IMR-90 (cell line): ENCODE measurements around the gene MED12L. TPM values are rescaled to one million over a fixed set of nuclear protein-coding genes. Genes with fewer than 3 reads are reported as not detected.

Source experiments
- ATAC-seq: fragments of 200-7000 bp; cut with Tn5 transposase; 2 replicates; pipeline ENCODE4 v1.9.1; 2020; ENCODE audit warnings: low read depth, mild to moderate bottlenecking, moderate library complexity
- BruUV-seq: library from RNA; stranded (reverse); fragments of 400-500 nt; replicated peaks from 2 replicates; lab custom pipeline; 2021; lab: Mats Ljungman, UMichigan
- CTCF ChIA-PET: fragments of 300-600 bp; formaldehyde crosslinking; extraction: SDS; loops from one replicate; lab custom pipeline; 2021; ENCODE audit warnings: antibody characterized with exemption; lab: Yijun Ruan, JAX
- POLR2A ChIA-PET: fragments of 300-600 bp; sonication (Branson Sonifier 250); formaldehyde crosslinking; loops from one replicate; lab custom pipeline; 2022; ENCODE audit warnings: antibody characterized with exemption; ENCODE audit not compliant: unreplicated experiment; lab: Charles Lee
- DNase-seq: peaks from one replicate; pipeline ENCODE4 v3.0.0; 2013
- H2AFZ ChIP-seq: replicated peaks from 2 replicates; pipeline ENCODE3; 2013; ENCODE audit warnings: low read length, mild to moderate bottlenecking; ENCODE audit not compliant: poor library complexity
- H2AK5ac ChIP-seq: 2 replicates; pipeline ENCODE4 v1.6.1; 2013; ENCODE audit warnings: low read depth, low read length, inconsistent platforms
- H2AK9ac ChIP-seq: replicated peaks from 2 replicates; pipeline ENCODE3; 2013; ENCODE audit warnings: mild to moderate bottlenecking, low read depth, low read length, moderate library complexity; ENCODE audit not compliant: poor library complexity
- H2BK120ac ChIP-seq: 2 replicates; pipeline ENCODE4 v1.6.1; 2013; ENCODE audit warnings: low read depth, low read length, inconsistent platforms
- H2BK15ac ChIP-seq: 3 replicates; pipeline ENCODE4 v1.6.1; 2013; ENCODE audit warnings: low read depth, low read length, inconsistent platforms
- H2BK20ac ChIP-seq: 2 replicates; pipeline ENCODE4 v1.6.1; 2013; ENCODE audit warnings: low read depth, mild to moderate bottlenecking, inconsistent platforms, low read length, moderate library complexity
- H2BK5ac ChIP-seq: 2 replicates; pipeline ENCODE4 v1.6.1; 2013; ENCODE audit warnings: mild to moderate bottlenecking, low read depth, low read length, inconsistent platforms; ENCODE audit not compliant: poor library complexity, severe bottlenecking
- H3K14ac ChIP-seq: replicated peaks from 2 replicates; pipeline ENCODE4 v1.6.1; 2013; ENCODE audit warnings: low read depth, low read length, inconsistent platforms
- H3K18ac ChIP-seq: 2 replicates; pipeline ENCODE4 v1.6.1; 2013; ENCODE audit warnings: low read depth, low read length, control low read depth
- H3K23ac ChIP-seq: 2 replicates; pipeline ENCODE4 v1.6.1; 2013; ENCODE audit warnings: low read depth, low read length, inconsistent platforms
- H3K27ac ChIP-seq: 2 replicates; pipeline ENCODE4 v1.5.1; 2013; ENCODE audit warnings: mild to moderate bottlenecking, control low read depth, low read length; ENCODE audit not compliant: insufficient read depth
- H3K27me3 ChIP-seq: 2 replicates; pipeline ENCODE4 v1.6.1; 2013; ENCODE audit warnings: low read length; ENCODE audit not compliant: control insufficient read depth, insufficient read depth
- H3K36me3 ChIP-seq: 2 replicates; pipeline ENCODE4 v1.6.1; 2013; ENCODE audit warnings: low read length, mixed read lengths; ENCODE audit not compliant: control insufficient read depth, insufficient read depth
- H3K4ac ChIP-seq: 2 replicates; pipeline ENCODE4 v1.6.1; 2013; ENCODE audit warnings: low read depth, low read length, inconsistent platforms
- H3K4me1 ChIP-seq: 2 replicates; pipeline ENCODE4 v1.6.1; 2013; ENCODE audit warnings: low read length, mixed read lengths; ENCODE audit not compliant: control insufficient read depth, insufficient read depth
- H3K4me2 ChIP-seq: 2 replicates; pipeline ENCODE4 v1.6.1; 2013; ENCODE audit warnings: low read depth, mild to moderate bottlenecking, control low read depth, low read length, moderate library complexity
- H3K4me3 ChIP-seq: 2 replicates; pipeline ENCODE4 v1.5.1; 2013; ENCODE audit warnings: low read depth, mild to moderate bottlenecking, control low read depth, low read length, moderate library complexity; ENCODE audit not compliant: insufficient read depth
- H3K56ac ChIP-seq: 2 replicates; pipeline ENCODE4 v1.6.1; 2013; ENCODE audit warnings: low read length, inconsistent platforms; ENCODE audit not compliant: insufficient read depth; ENCODE audit errors: extremely low read depth
- H3K79me1 ChIP-seq, 2 experiments: 2 replicates each; pipeline ENCODE4 v1.6.1; 2013; ENCODE audit warnings: low read length in 2 of 2, inconsistent platforms in 1 of 2, low read depth in 1 of 2
- H3K9ac ChIP-seq: 2 replicates; pipeline ENCODE4 v1.6.1; 2013; ENCODE audit warnings: low read depth, low read length, control low read depth
- H3K9me1 ChIP-seq: 2 replicates; pipeline ENCODE4 v1.6.1; 2013; ENCODE audit warnings: low read length, inconsistent platforms; ENCODE audit not compliant: insufficient read depth
- H3K9me3 ChIP-seq: 2 replicates; pipeline ENCODE4 v1.6.1; 2013; ENCODE audit warnings: low read length; ENCODE audit not compliant: control insufficient read depth, insufficient read depth
- H4K20me1 ChIP-seq: 2 replicates; pipeline ENCODE4 v1.6.1; 2013; ENCODE audit warnings: low read length, inconsistent platforms; ENCODE audit not compliant: insufficient read depth
- H4K5ac ChIP-seq: 2 replicates; pipeline ENCODE4 v1.6.1; 2013; ENCODE audit warnings: mild to moderate bottlenecking, low read depth, low read length, control low read depth
- H4K8ac ChIP-seq, 2 experiments: 2 replicates each; pipeline ENCODE4 v1.6.1; 2013; ENCODE audit warnings: low read depth in 2 of 2, low read length in 2 of 2, control low read depth in 1 of 2, inconsistent platforms in 1 of 2
- H4K91ac ChIP-seq: 2 replicates; pipeline ENCODE4 v1.6.1; 2013; ENCODE audit warnings: low read depth, low read length, inconsistent platforms; ENCODE audit not compliant: insufficient read depth
- FOS ChIP-seq: fragments of 150-350 bp; IDR thresholded peaks from 2 replicates; pipeline ENCODE4 v1.6.1; 2016; ENCODE audit warnings: low read depth, low read length
- MAFK ChIP-seq: IDR thresholded peaks from 2 replicates; pipeline ENCODE4 v1.6.1; 2012; ENCODE audit warnings: low read depth, low read length, improper control_type of control experiment
- MAZ ChIP-seq: IDR thresholded peaks from 2 replicates; pipeline ENCODE4 v1.6.1; 2012; ENCODE audit warnings: low read depth, mild to moderate bottlenecking, low read length, improper control_type of control experiment, moderate library complexity, borderline replicate concordance
- MXI1 ChIP-seq: IDR thresholded peaks from 2 replicates; pipeline ENCODE4 v1.6.1; 2012; ENCODE audit warnings: low read depth, mild to moderate bottlenecking, low read length, moderate library complexity, borderline replicate concordance
- SMC3 ChIP-seq: fragments of 150-350 bp; IDR thresholded peaks from 2 replicates; pipeline ENCODE4 v1.6.1; 2016; ENCODE audit warnings: low read depth, mild to moderate bottlenecking, antibody characterized with exemption, low read length, moderate library complexity
- WGBS, 2 experiments: methylation state at CpG; one replicate each; pipeline versions ENCODE4 v1.1.5 to v1.1.7; 2013; ENCODE audit warnings: missing lambda C conversion rate in 2 of 2; ENCODE audit not compliant: insufficient read length in 1 of 2; ENCODE audit errors: extremely low coverage in 2 of 2; 5-methylcytosine and 5-hydroxymethylcytosine counted together
- dilution Hi-C: fragments of 300-500 bp; cut with HindIII; formaldehyde crosslinking; loops from one replicate; pipeline ENCODE4 v1.14.3; 2018; ENCODE audit warnings: low sequenced_read_pairs; ENCODE audit not compliant: unreplicated experiment
- in situ Hi-C: fragments of 300-500 bp; cut with MboI; formaldehyde crosslinking; loops from 3 replicates; pipeline ENCODE4 v1.14.3; 2019; ENCODE audit warnings: low sequenced_read_pairs, inconsistent platforms, mixed read lengths
- intact Hi-C: fragments of 100-400 bp; cut with micrococcal nuclease; formaldehyde crosslinking; loops from 2 replicates; pipeline ENCODE4 v1.10.0; 2022
- polyA plus RNA-seq, 3 experiments: library from polyadenylated mRNA; depleted of rRNA; stranded (reverse); fragments of >200 nt; gene quantifications; 2 replicates each; pipeline ENCODE4 v1.2.3, GENCODE V29; 2012; ENCODE audit warnings: low replicate concordance in 1 of 3
- total RNA-seq: library from RNA; depleted of rRNA; stranded (reverse); fragments of >200 nt; gene quantifications from 2 replicates; pipeline ENCODE4 v1.2.3, GENCODE V29; 2012
- TF ChIP-seq, protein P1 (sequence below): conservative IDR thresholded peaks from 2 replicates; pipeline ENCODE4 v1.5.1; 2012; ENCODE audit warnings: mild to moderate bottlenecking, low read depth, low read length, improper control_type of control experiment

Gene MED12L
- total and polyA plus RNA-seq, 2 of the 4 experiments (the other 2 are of a cell fraction), result 0.05 to 0.18 TPM

DNA sequence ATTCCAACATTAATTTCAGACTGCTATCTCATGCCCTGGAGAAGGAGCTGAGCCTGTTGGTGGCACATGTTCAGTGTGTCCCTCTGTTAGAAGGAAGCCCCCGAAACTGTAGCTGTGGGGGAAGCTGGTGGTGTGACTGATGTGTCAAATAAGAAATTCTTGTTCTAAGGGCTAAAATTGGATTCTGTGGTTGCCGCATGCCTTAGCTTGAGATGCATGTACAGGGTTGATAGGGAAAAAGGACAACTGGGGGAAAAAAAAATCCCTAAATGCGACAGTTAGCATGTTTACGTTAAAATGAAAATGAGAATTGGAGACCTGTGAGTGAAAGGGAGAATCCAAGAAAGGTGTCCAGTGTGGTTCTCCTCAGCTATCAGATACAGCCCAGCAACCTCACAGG lies 58.6 kb downstream of the MED12L start:
- Histone ChIP-seq H3K9me1 (no peaks in the 10 kb centered on the region), H3K9me3 (no peaks in the 10 kb centered on the region), H2BK15ac (no peak overlapping the region), H3K23ac (no peak overlapping the region; the same call in 1 of the 2 replicates), H2BK120ac (no peak overlapping the region), H3K4me1 (peaks cover 2% of the 10 kb centered on the region; the same call in 1 of the 2 replicates), H3K27me3 (peaks cover 28% of the 10 kb centered on the region), H4K8ac (no peak overlapping the region), H2AK5ac (no peak overlapping the region), H3K27ac (no peak overlapping the region), H3K79me1 (no peaks in the 10 kb centered on the region), H3K9ac (no peak overlapping the region), H2AFZ (no peak overlapping the region), H4K91ac (no peak overlapping the region), H4K5ac (no peak overlapping the region), H3K56ac (no peak overlapping the region), H2BK20ac (no peak overlapping the region), H3K4me2 (no peak overlapping the region), H3K14ac (no peak overlapping the region), H4K20me1 (no peaks in the 10 kb centered on the region), H3K4me3 (no peak overlapping the region), H2AK9ac (no peak overlapping the region), H3K18ac (no peak overlapping the region), H3K4ac (no peak overlapping the region), H2BK5ac (no peak overlapping the region), H3K36me3 (no peaks in the 10 kb centered on the region)
- POLR2A ChIA-PET, result no interaction called here
- TF ChIP-seq MAFK (no peak), FOS (no peak), SMC3 (no peak), MAZ (no peak), MXI1 (no peak)
- TF ChIP-seq, protein P1, sequence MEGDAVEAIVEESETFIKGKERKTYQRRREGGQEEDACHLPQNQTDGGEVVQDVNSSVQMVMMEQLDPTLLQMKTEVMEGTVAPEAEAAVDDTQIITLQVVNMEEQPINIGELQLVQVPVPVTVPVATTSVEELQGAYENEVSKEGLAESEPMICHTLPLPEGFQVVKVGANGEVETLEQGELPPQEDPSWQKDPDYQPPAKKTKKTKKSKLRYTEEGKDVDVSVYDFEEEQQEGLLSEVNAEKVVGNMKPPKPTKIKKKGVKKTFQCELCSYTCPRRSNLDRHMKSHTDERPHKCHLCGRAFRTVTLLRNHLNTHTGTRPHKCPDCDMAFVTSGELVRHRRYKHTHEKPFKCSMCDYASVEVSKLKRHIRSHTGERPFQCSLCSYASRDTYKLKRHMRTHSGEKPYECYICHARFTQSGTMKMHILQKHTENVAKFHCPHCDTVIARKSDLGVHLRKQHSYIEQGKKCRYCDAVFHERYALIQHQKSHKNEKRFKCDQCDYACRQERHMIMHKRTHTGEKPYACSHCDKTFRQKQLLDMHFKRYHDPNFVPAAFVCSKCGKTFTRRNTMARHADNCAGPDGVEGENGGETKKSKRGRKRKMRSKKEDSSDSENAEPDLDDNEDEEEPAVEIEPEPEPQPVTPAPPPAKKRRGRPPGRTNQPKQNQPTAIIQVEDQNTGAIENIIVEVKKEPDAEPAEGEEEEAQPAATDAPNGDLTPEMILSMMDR, result no peak
- DNase-seq (no peak), ATAC-seq (no peak)
- dilution Hi-C loops (no loop called here), in situ Hi-C loops (loop anchor here (10.0 to 25.0 kb wide), 4 partner anchors 129 to 419 kb away; partner anchors contain the start of gene MINDY4B), intact Hi-C loops (no loop called here)
- no CpG with 5 or more reads among the region's 4 CpGs for WGBS, 2 experiments
- no TSS peak for BruUV-seq
- CTCF ChIA-PET, result interaction anchor here (1.2 kb wide), 1 partner anchor 58 kb away, joined by 4 read pairs; the partner anchor contains the start of gene MED12L
